NCI-H82 treated with DMSO at 0.1 percent for 48 hours (cell line): ENCODE results near the gene NDRG2.
"Not testable (repeated sequence)": the region's sequence is repeated elsewhere in the genome, so short reads cannot be mapped to it uniquely, and the experiment has no call there.

Experiments used
- DNase-seq: peaks from one replicate; lab custom pipeline; 2025; ENCODE audit not compliant: unreplicated experiment; lab: John Stamatoyannopoulos, UW

The NDRG2 gene

DNA sequence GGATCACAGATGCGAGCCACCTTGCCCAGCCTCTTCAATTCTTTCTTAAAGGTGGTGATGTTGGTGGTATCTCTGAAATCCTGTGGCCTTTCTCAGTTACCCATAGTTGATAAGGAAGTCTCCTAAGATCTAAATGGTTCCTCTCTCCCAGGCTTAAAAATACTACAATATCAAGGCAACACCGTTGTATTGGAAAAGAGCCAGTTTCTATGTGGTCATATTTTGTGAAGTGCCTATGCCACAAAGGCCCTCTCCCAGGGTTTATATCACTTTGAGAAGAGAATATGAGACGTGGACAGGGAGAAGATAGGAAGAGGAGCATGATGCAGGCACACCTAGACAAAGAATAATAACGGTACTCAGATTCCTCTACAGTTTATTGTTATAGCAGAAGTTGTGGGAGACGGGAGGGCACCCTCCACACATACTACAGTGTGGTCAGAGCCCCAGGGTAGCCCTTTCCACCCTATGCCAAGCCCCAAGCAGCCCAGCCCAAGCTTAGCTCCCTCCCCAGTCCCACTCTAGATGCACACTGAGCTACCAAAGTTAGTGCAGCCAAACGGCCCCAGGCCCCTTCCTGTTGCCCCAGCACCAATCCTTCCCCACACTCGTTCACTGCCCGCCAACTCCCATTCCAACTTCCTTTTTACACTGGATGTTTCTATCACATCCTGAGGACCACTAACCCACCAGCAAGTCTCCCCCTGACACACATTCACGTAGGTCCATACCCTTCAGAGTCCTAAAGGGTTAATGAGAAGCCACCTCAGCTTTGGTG lies 8.3 kb downstream of the NDRG2 start:
- no peak for DNase-seq

GRCh38 chr14:21015312-21015711 lies 9.5 kb downstream of the NDRG2 start:
- no peak for DNase-seq

DNA sequence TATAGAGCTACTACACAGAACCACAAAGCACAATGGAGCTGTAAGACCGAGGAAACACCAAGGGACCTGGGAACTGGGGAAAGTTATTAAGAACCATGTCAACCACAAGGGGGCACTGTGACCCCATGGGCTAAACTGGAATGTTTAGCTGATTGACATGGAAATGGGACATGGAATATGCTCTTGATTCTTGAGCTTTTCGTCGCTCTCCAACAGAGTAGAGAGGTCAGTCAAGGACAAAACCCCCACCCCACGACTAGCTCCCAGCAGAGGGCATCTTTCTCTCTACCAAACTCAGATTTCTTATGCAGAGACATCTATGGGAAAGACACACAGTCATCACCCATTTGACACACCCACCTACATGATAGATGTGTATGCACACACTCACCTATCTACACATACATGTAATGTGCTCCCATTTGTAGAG lies 10.1 kb downstream of the NDRG2 start:
- DNase-seq, result peak; percentile 41

DNA sequence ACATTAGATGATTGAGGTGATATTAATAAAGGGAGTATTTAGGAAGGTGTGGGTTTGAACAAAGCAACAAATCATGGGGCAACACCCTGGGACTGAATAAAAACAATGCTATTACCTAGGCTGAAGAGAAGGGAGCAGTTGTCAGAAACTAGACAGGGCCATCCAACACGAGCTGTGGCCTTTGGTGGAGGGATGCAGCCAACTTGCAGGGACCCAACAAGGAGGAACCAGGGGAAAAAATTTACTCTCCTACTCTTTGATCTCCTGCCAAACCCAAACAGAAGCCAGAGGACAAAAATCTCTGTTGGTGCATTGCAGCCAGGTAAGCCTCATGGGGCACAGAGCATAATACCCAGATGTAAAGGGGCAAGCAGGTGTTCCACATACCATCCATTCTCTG lies 13.7 kb downstream of the NDRG2 start:
- no peak for DNase-seq

GRCh38 chr14:21009721-21010120 lies 15.1 kb downstream of the NDRG2 start:
- DNase-seq, result not testable (repeated sequence)

- no peak for DNase-seq
These were observed 21.0 kb downstream of the NDRG2 start for GRCh38 chr14:21003788-21004346.

- no peak for DNase-seq
These were observed 23.6 kb downstream of the NDRG2 start for GRCh38 chr14:21001218-21001617.

- no peak for DNase-seq
These were observed 25.3 kb downstream of the NDRG2 start for GRCh38 chr14:20999591-20999990.

DNA sequence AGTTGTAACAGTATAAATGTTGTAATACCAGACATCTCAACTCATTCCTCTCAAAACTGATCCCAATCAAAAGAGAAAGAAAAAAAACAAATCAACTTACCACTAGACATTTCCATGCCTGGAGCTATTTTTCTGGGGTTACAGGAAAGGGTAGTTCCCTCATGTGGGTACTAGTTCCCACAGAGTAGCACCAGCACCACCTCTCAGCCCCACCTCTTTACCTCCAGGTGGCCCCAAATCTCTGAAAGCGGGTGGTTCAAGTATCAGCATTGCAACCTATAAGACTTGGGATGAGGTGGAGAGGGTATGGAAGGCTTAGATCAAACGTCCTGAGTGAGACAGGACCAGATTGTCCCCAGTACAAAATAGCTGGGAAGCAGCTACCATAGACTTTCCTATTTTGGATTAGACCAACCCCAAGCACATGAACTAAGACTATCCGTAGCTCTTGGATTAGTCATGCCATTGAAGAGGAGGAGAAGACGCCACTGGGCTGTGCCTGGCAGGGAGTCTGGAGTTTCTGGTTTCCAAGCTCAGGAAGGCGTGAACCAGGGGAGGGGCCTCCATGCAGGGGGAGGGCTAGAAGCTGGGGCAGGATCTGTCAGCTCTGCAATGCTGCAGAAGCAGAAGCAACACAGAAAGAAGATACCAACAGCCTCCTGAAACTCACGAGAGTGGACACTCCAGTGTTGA lies 26.0 kb downstream of the NDRG2 start, which contains the start of gene SLC39A2:
Gene SLC39A2 (plus strand): TSS at position 620 of the 693 bp plus-strand sequence. CDS start 154 bp downstream, outside the sequence.
- DNase-seq, result no peak

DNA sequence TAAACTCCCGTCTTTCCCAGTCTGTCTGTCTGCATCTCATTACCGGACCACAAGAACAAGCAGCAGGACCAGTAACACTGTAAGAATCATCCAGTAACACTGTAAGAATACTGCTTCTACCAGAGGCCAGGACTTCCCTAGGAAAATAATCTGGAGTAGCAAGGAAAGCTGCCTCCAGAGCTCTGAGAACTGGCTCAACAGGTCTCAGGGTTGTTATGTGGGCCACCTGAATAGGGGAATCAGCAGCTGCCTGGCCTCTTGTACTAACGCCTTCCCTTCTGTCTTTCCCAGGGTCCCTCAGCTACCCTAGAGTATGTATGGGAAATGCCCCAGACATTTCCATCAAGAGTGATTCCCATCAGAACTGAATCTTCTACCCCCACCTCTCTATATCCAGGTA lies 26.7 kb downstream of the NDRG2 start:
- DNase-seq, result no peak

DNA sequence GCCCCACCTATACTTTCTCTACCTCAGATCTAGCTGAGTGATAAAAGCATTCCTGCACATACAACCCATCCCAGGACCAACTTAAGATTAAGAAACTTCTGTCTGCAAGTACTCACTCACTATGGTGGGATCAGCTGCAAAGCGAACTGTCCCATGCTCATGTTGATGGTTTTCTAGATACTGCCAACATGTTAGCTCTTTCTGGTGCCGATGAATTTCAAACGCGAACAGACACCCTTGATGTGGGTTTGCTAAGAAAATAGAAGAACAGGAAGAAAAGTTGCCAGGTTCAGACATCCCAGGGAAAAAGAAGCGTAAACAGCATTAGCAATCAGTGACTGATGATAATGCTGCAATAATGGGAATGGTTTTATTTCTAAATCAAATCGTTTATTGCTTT lies 27.3 kb downstream of the NDRG2 start:
- DNase-seq, result no peak

GRCh38 chr14:20997115-20997514 lies 27.7 kb downstream of the NDRG2 start:
- DNase-seq, result no peak

GRCh38 chr14:20996521-20996920 lies 28.3 kb downstream of the NDRG2 start:
- DNase-seq, result no peak

DNA sequence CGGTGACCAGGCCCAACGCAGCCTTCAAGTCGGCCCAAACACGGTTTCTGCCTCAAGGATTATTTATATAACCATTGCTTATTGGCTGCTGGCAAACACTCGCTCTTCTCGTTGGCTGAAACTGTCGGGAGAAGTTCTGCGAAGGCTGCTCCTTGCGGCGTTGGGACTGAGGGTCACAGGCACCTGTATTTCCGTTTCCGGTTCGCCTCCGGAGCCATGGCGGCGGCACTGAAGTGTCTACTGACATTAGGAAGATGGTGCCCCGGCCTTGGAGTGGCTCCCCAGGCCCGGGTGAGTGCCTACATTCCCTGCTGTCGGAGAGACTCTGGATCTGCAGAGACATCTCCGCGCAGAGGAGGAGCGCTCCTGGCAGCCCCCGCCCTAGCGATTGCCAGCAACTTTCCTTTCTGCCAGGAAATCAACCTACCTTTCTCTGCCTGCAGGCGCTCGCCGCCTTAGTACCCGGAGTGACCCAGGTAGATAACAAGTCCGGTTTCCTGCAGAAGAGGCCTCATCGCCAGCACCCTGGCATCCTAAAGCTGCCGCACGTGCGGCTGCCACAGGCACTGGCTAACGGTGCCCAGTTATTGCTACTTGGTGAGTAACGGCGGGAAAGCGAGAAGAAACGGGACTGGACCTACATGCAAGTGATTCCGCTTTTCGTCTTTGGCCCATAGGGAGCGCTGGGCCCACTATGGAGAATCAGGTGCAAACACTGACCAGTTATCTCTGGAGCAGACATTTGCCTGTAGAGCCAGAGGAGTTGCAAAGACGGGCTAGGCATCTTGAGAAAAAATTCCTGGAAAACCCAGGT lies 34.9 kb downstream of the NDRG2 start, which contains the start of gene METTL17:
Gene METTL17 (plus strand): TSS at position 194 of the 814 bp plus-strand sequence. CDS start 23 bp downstream, at position 217.
- DNase-seq, result peak; percentile 86

DNA sequence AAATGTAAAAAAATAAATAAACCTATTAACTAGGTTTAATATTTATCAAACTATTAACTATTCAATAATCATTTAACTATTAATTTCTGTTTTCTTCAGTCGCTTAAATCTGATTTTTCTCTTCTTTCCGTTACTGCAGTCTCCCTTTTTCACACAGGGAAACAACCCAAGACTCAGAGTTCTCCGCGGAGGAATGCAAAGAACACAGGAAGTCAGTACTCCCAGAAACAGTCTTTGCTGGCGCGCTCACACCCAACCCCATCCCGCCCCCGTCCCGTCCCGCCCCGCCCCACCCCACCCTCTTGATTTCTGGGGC lies 35.4 kb downstream of the NDRG2 start:
- no peak for DNase-seq

GRCh38 chr14:20988717-20989470 lies 36.0 kb downstream of the NDRG2 start:
- DNase-seq, result no peak

DNA sequence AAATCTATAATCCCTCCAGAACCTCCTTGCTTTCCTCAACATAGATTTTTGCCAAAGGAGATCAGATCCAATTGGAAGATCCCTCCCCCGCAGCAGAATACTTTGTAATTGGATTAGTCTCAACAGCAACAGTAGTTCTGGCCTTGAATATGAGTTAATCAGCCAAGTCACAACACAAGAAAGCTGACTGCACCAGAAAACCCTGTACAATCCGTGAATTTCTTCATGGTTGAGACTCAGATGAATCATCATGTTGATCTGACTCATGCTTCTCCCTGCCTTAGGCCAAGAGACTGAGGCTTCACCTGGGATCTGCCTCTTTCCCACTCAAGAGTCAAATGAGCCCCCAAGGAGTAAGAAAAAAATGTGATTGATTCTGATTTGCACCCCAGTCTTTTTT lies 38.0 kb downstream of the NDRG2 start:
- peak; percentile 21 for DNase-seq

- DNase-seq, result not testable (repeated sequence)
These were observed 39.2 kb downstream of the NDRG2 start for GRCh38 chr14:20985650-20986049.

DNA sequence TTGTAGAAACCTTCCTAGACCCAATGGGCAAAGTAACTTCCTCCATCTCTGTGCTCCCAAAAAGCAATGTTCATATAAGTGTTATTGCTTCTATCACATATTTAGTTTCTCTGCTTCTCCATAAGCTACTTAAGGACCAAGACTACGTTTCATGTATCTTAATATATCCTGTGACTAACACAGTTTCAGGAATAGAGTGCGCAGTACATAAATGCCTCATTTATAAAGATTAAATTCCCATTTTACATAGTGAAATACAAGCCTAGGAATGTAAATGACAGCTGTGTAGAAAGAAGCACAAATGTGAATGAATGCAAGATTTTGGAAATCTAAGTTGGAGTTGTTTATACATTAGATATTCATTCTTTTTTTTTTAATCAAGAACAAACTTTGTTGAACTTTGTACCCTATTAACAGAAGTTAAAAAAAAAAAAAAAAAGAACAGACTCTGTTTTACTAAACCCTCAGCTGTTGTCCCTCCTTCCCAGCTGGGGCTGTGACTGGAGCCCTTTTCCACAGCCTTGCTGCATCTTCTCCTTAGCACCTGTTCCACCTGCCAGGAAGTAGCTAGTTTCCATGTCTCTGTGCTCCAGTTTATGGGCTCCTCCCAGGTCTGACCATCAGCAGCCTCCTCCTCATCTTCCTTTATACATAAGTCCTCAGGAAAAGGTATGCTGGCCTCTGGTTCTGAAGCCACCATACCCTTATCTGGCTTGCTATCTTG lies 42.1 kb downstream of the NDRG2 start:
- DNase-seq, result no peak

DNA sequence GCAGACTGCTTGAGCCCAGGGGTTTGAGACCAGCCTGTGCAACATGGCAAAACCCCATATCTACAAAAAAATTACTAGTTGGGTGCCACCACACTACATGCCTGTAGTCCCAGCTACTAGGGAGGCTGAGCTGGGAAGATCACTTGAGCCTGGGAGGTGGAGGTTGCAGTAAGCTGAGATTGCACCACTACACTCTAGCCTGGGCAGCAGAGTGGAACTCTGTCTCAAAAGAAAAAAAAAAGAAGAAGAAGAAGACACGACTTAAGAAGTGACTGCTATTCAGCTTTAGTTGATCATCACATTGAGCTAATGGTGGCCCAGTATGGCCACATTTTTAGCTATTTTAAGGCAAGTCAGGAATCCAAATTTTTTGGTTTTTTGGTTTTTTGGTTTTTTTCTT lies 44.0 kb downstream of the NDRG2 start:
- no peak for DNase-seq
